NCI-H82 (cell line): ENCODE data around the gene SYNJ1.

Experiments used
- DNase-seq: peaks from one replicate; lab custom pipeline; 2025; lab: John Stamatoyannopoulos, UW

The SYNJ1 gene

DNA sequence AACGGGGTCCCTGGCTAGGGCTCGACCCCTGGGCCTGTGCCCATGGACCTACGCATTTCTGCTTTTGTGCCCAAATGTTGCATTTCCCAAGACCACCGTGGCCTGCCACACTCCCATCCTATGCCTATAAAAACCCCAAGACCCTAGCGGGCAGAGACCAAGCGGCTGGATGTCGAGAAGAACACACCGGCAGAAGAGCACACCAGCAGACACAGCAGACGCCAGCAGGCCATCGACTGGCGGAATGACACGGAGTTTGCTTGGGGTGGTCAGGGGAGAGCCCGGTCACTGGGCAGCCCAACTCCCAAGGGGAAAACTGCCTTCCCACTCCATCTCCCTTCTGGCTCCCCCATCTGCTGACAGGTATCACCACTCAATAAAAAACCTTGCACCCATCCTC is 146.9 kb downstream of the SYNJ1 start:
- no peak for DNase-seq
